Measurements from ENCODE around the gene PDE1A.

PDE1A gene

GRCh38 chr2:182113334-182113733, 313.5 kb downstream of the PDE1A start:
- DNase-seq = no peak

DNA sequence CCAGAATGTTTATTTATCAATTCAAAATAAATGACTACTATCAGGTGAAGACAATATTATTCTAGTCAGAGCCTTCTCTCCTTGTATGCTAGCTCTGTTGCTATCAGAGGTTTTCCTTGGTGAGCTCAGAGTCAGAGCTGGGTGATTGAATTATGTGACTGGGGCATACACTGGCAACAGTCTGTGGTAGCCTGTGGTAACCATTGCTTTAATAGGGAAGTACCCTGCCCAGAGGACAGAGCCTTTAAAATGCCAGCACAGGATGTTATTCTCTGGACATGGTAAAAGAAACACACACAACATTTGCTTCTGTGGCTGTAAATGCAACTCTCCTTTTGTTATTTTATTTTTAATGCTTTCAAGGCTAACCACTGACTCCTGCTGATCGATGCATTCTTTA, 316.5 kb downstream of the PDE1A start:
- no peak for DNase-seq

GRCh38 chr2:182103526-182103925, 323.3 kb downstream of the PDE1A start:
- DNase-seq = peak; percentile 51

DNA sequence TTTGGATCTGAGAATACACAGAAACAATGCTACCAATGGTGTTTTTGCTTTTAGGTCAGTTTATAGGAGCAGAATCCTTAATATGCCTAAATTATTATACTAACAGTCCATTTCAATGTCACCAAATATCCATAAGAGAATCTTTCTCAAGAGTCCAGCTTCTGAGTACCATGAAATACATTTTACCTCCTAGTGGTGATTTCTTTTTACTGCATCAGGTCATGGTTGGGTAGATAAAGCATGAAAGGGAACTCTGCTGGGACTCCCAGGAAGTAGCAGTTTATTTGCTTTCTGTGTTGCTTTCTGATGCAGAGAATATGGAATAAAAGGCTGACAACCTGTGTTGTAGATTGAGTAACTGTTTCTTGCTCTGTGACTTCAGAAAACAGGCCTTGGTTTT, 325.6 kb downstream of the PDE1A start:
- DNase-seq = no peak

DNA sequence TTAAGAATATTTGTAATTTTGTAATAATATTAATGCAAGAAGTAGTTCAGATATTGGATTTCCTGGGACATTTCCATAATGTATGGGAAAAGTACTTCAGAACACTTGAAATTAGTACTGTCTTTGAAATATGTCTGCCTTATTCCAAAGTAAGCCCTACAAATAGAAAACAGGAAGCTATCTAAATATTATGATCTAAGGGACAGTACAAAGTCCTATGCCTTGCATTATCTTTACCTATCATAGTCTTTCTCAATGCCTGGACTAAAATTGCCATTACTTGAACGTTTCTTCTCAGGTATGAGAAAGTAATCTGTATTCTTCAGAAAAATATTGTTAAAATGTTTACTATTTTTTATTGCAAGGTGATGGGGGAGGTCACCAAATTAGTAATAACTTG, 328.2 kb downstream of the PDE1A start:
- DNase-seq = no peak

- no peak for DNase-seq
Observed at GRCh38 chr2:182097571-182098164, 329.2 kb downstream of the PDE1A start.

GRCh38 chr2:182090486-182090885, 336.4 kb downstream of the PDE1A start:
- DNase-seq = no peak

Data from NCI-H2227 treated with DMSO at 0.1 percent for 48 hours (cell line).